Measurements from ENCODE around the gene COMP. TPM values are rescaled to one million over a fixed set of nuclear protein-coding genes. Genes with fewer than 3 reads are reported as not detected.

COMP gene
- total RNA-seq, 1 experiment from 2014 or later: 0.13 TPM

DNA sequence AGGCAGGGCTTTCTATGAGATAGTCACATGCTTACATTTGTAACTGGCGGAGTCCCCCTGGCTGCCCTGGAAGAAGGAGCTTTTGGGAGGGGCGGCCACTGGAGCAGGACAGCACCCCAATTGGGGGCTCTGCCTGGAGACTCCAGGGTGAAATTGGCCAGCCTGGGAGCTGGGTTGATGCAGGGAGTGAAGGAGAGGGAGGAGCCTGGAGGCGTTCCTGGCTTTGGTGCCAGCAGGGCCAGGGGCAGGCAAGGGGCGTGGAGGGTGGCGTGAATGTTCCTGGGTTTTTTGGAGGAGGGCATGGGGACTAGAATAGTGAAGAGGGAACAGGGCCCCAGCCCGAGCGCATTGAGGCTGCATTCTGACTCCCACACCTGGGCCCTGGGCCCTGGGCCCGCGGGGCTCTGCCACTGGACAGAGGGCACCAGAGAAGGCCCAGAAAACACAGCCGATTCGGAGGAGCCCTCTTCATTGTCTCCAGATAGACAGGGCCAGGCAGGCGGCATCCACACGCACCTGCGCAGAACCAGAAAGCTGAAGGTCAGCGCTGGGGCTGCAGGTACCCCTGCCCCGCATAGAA is 29.5 kb downstream of the COMP start (continued):
- TF ChIP-seq SP1 (CRISPR knock-in tag; conservative IDR thresholded peaks at IDR 0.05): no peak
- no peak for TF ChIP-seq OVOL2 (CRISPR knock-in tag; IDR thresholded peaks at IDR 0.05; ENCODE audit: borderline replicate concordance)
- TF ChIP-seq TEAD4 (CRISPR knock-in tag; IDR thresholded peaks at IDR 0.05): no peak
- TF ChIP-seq ZNF396 (CRISPR knock-in tag; IDR thresholded peaks at IDR 0.05; ENCODE audit: borderline replicate concordance): no peak
- no peak for TF ChIP-seq ATF1 (CRISPR knock-in tag; IDR thresholded peaks at IDR 0.05)
- TF ChIP-seq, protein P1, sequence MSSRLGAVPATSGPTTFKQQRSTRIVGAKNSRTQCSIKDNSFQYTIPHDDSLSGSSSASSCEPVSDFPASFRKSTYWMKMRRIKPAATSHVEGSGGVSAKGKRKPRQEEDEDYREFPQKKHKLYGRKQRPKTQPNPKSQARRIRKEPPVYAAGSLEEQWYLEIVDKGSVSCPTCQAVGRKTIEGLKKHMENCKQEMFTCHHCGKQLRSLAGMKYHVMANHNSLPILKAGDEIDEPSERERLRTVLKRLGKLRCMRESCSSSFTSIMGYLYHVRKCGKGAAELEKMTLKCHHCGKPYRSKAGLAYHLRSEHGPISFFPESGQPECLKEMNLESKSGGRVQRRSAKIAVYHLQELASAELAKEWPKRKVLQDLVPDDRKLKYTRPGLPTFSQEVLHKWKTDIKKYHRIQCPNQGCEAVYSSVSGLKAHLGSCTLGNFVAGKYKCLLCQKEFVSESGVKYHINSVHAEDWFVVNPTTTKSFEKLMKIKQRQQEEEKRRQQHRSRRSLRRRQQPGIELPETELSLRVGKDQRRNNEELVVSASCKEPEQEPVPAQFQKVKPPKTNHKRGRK (CRISPR knock-in tag; IDR thresholded peaks at IDR 0.05; ENCODE audit: borderline replicate concordance): no peak
- TF ChIP-seq, protein P2, sequence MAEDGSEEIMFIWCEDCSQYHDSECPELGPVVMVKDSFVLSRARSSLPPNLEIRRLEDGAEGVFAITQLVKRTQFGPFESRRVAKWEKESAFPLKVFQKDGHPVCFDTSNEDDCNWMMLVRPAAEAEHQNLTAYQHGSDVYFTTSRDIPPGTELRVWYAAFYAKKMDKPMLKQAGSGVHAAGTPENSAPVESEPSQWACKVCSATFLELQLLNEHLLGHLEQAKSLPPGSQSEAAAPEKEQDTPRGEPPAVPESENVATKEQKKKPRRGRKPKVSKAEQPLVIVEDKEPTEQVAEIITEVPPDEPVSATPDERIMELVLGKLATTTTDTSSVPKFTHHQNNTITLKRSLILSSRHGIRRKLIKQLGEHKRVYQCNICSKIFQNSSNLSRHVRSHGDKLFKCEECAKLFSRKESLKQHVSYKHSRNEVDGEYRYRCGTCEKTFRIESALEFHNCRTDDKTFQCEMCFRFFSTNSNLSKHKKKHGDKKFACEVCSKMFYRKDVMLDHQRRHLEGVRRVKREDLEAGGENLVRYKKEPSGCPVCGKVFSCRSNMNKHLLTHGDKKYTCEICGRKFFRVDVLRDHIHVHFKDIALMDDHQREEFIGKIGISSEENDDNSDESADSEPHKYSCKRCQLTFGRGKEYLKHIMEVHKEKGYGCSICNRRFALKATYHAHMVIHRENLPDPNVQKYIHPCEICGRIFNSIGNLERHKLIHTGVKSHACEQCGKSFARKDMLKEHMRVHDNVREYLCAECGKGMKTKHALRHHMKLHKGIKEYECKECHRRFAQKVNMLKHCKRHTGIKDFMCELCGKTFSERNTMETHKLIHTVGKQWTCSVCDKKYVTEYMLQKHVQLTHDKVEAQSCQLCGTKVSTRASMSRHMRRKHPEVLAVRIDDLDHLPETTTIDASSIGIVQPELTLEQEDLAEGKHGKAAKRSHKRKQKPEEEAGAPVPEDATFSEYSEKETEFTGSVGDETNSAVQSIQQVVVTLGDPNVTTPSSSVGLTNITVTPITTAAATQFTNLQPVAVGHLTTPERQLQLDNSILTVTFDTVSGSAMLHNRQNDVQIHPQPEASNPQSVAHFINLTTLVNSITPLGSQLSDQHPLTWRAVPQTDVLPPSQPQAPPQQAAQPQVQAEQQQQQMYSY (CRISPR knock-in tag; IDR thresholded peaks at IDR 0.05): no peak

DNA sequence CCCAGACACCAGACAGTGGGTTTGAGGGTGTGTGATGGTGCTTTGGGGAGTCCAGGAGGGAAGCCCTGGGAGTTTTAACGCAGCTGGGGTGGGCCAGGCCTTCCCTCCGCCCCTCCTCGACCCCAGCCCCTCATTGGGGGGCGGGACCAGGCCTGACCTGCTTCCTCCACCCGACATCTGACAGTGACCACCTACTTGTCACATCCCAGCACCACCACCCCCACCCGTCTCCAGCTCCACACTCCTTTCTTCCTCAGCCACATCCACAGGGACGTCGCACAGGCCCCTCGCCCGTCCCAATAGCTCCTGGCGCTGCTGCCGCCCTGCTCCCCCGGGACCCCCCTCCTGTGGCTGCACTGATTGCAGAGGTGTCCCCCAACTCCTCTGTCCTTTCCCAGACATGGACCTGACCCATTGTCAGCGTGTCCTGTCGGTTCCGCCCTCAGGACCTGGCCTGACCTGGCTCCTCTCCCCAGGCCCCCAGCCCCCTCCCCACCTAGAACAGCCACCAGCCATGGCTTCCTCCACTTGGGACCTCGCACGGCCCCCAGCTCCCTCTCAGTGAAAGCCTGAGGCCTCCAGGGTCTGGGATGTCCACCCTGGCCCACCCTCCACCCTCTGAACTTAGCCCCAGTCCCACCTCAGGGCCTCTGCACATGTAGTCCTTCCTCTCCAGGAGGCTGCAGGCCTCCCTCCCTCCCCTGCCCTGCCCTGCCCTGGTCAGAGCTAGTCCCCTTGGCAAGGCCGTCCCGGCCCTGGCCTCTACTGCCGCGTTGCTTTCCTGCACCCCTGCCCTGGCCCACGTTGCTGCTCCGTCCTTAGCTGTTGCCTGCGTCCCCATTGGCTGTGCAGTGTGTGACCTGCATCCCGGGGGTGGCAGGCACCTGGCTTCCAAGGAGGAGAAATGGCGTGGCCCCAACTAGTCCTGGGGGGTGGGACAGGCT is 30.4 kb downstream of the COMP start:
- CTCF ChIA-PET: interaction anchor here (0.5 to 1.7 kb wide), 6 partner anchors 31 to 291 kb away, joined by 3 to 10 read pairs (median 4); partner anchors contain the start of gene REX1BD
- no peak for DNase-seq (ENCODE audit: low spot score)
- no peak overlapping the region for H3K27ac Mint-ChIP-seq
- H3K4me1 Mint-ChIP-seq: peaks cover 2% of the 10 kb centered on the region; the same call in 1 of the 2 replicates
- ATAC-seq: no peak
- H3K27me3 Mint-ChIP-seq (ENCODE audit: low read depth): peaks cover 44% of the 10 kb centered on the region
- no peaks in the 10 kb centered on the region for H3K36me3 Mint-ChIP-seq
- H3K4me3 Mint-ChIP-seq: no peak overlapping the region
- TF ChIP-seq, protein P3, sequence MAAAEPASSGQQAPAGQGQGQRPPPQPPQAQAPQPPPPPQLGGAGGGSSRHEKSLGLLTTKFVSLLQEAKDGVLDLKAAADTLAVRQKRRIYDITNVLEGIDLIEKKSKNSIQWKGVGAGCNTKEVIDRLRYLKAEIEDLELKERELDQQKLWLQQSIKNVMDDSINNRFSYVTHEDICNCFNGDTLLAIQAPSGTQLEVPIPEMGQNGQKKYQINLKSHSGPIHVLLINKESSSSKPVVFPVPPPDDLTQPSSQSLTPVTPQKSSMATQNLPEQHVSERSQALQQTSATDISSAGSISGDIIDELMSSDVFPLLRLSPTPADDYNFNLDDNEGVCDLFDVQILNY (CRISPR knock-in tag; IDR thresholded peaks at IDR 0.05): no peak
- TF ChIP-seq, protein P4, sequence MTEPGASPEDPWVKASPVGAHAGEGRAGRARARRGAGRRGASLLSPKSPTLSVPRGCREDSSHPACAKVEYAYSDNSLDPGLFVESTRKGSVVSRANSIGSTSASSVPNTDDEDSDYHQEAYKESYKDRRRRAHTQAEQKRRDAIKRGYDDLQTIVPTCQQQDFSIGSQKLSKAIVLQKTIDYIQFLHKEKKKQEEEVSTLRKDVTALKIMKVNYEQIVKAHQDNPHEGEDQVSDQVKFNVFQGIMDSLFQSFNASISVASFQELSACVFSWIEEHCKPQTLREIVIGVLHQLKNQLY (CRISPR knock-in tag; IDR thresholded peaks at IDR 0.05): no peak
- no peak for TF ChIP-seq GABPB1 (CRISPR knock-in tag; IDR thresholded peaks at IDR 0.05)
- TF ChIP-seq, protein P5, sequence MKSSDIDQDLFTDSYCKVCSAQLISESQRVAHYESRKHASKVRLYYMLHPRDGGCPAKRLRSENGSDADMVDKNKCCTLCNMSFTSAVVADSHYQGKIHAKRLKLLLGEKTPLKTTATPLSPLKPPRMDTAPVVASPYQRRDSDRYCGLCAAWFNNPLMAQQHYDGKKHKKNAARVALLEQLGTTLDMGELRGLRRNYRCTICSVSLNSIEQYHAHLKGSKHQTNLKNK (CRISPR knock-in tag; IDR thresholded peaks at IDR 0.05): no peak
- TF ChIP-seq ZNF232 (CRISPR knock-in tag; IDR thresholded peaks at IDR 0.05): no peak
- TF ChIP-seq, protein P6, sequence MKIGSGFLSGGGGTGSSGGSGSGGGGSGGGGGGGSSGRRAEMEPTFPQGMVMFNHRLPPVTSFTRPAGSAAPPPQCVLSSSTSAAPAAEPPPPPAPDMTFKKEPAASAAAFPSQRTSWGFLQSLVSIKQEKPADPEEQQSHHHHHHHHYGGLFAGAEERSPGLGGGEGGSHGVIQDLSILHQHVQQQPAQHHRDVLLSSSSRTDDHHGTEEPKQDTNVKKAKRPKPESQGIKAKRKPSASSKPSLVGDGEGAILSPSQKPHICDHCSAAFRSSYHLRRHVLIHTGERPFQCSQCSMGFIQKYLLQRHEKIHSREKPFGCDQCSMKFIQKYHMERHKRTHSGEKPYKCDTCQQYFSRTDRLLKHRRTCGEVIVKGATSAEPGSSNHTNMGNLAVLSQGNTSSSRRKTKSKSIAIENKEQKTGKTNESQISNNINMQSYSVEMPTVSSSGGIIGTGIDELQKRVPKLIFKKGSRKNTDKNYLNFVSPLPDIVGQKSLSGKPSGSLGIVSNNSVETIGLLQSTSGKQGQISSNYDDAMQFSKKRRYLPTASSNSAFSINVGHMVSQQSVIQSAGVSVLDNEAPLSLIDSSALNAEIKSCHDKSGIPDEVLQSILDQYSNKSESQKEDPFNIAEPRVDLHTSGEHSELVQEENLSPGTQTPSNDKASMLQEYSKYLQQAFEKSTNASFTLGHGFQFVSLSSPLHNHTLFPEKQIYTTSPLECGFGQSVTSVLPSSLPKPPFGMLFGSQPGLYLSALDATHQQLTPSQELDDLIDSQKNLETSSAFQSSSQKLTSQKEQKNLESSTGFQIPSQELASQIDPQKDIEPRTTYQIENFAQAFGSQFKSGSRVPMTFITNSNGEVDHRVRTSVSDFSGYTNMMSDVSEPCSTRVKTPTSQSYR (CRISPR knock-in tag; IDR thresholded peaks at IDR 0.05): no peak
- TF ChIP-seq, protein P7, sequence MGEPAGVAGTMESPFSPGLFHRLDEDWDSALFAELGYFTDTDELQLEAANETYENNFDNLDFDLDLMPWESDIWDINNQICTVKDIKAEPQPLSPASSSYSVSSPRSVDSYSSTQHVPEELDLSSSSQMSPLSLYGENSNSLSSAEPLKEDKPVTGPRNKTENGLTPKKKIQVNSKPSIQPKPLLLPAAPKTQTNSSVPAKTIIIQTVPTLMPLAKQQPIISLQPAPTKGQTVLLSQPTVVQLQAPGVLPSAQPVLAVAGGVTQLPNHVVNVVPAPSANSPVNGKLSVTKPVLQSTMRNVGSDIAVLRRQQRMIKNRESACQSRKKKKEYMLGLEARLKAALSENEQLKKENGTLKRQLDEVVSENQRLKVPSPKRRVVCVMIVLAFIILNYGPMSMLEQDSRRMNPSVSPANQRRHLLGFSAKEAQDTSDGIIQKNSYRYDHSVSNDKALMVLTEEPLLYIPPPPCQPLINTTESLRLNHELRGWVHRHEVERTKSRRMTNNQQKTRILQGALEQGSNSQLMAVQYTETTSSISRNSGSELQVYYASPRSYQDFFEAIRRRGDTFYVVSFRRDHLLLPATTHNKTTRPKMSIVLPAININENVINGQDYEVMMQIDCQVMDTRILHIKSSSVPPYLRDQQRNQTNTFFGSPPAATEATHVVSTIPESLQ (CRISPR knock-in tag; IDR thresholded peaks at IDR 0.05): no peak
- TF ChIP-seq ESRRA (CRISPR knock-in tag; IDR thresholded peaks at IDR 0.05; ENCODE audit: borderline replicate concordance): no peak
- H3K9me3 Mint-ChIP-seq: no peaks in the 10 kb centered on the region
- POLR2A ChIA-PET: no interaction called here

All from WTC11 (cell line).